NCI-H748 (cell line): ENCODE data around the gene HYLS1.
"Not testable (repeated sequence)": the region's sequence is repeated elsewhere in the genome, so short reads cannot be mapped to it uniquely, and the experiment has no call there.

Source experiments
- DNase-seq: peaks from one replicate; lab custom pipeline; 2025; ENCODE audit not compliant: unreplicated experiment; lab: John Stamatoyannopoulos, UW

The HYLS1 gene

DNA sequence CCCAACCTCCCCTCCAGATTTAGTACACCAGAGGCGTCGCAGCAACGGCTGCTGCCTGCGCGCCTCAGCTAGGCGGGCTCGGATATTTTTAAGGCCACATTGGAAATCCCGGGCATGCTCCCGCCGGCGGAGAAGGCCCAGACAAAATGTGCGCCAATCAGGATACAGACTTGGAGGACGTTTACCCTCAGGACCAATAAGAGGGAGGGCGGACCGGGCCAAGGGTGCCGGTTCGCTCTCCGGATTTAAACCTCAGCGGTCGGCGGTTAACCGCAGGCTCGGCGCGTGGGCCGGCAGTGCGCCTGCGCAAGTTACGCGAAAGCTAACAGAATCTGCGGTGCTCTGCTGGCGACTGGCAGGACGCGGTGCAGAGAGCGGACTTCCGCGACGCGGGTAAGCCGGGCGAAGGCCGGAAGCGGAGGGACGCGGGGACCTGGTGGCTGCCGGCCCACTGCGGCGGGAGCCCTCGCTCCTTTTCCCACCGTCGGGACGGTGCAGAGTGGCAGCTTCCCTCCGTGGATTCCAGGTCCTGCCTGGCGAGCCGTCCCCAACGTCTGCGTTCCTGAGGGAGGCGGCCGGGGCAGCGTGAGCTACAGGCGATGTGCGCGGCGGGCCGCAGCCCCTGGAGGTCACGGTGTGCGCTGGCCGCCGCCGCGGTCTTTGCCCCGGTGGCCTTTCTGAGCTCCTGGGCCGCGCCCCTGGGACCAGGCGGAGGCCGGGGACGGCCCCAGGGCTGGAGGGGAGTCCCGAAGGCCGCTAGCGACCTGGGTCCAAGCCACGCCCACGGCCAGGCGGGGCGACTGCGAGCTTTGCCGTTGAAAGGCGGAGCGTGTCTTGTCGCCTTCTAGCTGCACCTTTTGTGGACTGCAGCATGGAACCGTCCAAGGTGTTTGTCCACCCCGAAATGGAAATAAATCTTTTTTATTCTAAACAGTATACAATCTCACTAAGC lies at the start of gene HYLS1:
HYLS1 (plus strand) TSS at position 296 of the 952 bp plus-strand sequence. CDS start 11,701 bp downstream, outside the sequence.
- DNase-seq: peak; percentile 86

DNA sequence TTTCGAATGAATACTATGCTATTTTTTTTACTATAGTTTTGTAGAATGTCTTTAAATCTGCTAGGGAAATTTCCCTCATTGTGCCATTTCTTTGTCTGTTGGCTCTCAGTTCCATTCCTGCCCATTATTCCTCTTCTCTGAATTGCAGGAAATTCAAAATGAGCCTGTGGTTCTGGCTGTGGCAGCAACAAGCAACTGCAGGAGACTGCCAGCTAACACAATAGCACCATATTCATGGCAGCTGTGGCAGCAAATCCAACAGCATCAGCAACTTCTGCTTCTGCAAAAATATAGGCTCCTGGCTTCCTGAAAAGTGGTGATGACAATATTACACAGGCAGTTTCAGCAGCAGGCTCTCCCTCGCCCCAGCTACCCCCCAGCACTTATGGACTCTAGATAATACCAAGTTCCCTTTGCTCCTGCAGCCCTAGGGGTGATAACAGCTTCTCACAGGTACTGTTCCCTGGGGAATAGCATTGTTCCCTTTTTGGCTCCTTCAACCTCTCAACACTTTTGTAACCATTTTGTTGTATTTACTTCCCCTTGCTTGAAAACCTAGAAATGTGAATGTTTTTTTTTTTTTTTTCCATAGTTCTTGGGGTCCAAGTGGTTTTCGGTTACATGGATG lies 45.0 kb upstream of the HYLS1 start:
- DNase-seq: no peak

- no peak for DNase-seq
Observed at GRCh38 chr11:125846188-125846587, 41.3 kb upstream of the HYLS1 start.

GRCh38 chr11:125857670-125858069 lies 29.8 kb upstream of the HYLS1 start:
- not testable (repeated sequence) for DNase-seq

DNA sequence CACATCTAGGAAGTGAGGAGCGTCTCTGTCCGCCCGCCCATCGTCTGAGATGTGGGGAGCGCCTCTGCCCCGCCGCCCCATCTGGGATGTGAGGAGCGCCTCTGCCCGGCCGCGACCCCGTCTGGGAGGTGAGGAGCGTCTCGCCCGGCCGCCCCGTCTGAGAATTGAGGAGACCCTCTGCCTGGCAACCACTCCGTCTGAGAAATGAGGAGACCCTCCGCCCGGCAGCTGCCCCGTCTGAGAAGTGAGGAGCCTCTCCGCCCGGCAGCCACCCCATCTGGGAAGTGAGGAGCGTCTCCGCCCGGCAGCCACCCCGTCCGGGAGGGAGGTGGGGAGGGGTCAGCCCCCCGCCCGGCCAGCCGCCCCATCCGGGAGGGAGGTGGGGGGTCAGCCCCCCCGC lies 24.7 kb upstream of the HYLS1 start:
- not testable (repeated sequence) for DNase-seq

DNA sequence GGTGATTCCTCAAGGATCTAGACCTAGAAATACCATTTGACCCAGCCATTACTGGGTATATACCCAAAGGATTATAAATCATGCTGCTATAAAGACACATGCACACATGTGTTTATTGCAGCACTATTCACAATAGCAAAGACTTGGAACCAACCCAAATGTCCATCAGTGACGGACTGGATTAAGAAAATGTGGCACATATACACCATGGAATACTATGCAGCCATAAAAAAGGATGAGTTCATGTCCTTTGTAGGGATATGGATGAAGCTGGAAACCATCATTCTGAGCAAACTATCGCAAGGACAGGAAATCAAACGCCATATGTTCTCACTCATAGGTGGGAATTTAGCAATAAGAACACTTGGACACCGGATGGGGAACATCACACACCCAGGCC lies 22.1 kb upstream of the HYLS1 start:
- DNase-seq: not testable (repeated sequence)

DNA sequence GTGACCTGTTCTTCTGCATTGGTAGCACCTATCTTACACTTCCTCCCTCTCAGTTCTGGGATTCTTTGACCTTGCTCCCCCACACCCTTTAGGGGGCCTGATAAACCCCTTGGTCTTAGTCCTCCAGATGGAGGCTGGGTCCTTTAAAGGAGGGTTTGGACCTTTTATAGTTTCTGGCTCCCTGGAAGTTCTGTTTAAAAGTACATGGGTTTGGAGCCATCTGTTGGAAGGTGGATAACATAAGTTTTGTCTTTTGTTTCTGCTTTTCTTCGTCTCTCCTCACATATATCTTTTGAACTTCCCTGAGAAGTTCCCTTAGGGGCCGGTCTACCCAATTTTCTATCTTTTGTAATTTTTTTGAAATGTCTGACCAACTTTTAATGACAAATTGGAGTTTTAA lies 17.9 kb upstream of the HYLS1 start:
- no peak for DNase-seq

DNA sequence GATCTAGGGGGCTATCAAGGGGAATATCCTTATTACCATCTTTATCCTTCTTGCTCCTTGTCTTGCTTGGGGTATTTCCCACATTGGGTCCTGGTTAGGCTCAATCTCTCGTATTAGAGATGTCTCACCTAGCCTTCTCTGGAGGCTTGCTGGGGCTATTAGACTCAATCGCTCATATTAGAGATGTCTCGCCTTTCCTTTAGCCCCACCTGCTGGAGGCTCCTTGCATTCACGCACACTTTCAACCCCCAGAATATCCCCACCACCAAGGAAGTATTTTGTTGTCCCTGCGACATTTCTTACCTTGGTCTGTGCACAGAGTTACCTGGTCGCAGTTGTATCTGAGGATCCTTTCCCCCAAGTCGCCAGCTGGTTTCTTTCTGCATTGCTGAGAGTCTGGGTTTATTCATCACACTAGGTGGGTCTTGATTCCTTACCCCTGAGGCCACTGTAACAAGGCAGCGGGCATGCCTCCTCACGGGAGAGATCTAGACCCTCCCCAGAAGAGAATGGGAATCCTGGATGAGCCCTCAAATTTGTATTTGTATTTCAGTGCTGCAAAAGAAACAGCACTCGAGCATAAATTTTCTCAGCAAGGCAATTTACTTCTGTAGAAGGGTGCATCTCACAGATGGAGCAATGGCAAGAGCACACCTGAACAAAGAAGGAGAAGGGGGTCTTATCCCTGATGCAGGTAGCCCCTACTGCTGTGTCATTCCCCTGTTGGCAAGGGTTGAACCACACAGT lies 15.9 kb upstream of the HYLS1 start:
- DNase-seq: peak; percentile 50

DNA sequence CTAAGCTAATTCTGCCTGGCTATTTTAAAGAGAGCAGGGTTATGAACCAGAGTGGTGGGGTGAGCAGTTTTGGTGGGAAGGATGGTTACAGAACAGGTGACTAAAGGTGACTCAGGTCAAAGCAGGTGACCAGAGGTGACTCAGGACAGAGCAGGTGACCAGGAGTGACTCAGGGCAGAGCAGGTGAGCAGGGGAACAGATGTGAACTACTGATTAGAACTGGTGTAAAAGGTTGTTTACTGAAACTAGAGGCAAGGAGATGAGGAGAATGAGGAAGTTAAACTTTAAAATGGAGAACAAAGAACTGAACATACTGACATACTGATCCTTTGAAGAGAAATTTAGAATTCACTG lies 15.4 kb upstream of the HYLS1 start:
- DNase-seq: no peak

GRCh38 chr11:125873881-125874555 lies 13.4 kb upstream of the HYLS1 start:
- DNase-seq: no peak

DNA sequence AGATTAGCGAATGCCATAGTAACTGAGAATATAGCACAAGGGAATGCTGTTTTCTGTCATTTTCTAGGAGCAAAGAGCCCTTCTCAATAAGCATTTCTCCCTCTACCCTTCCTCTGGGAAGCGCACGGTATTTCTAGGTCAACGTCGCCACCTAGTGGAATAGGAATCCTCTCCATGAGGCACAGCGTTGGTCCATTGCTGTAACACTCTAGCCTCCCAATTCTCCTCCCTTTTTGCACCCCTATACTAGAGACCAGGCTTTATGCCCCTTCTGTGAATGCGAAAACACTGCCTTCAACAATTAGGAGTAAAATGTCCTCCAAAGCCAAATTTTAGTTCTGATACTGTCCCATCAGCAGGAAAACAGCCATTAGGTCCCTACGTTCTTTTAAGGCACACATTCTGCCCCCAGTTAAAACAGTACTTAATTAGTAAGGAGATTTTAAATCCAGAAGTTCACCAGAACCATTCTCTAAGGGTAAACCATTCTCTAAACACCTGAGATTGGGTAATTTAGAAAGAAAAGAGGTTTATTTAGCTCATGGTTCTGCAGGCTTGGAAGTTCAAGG lies 12.8 kb upstream of the HYLS1 start:
- DNase-seq: peak; percentile 58

GRCh38 chr11:125881291-125881690 lies 6.2 kb upstream of the HYLS1 start:
- no peak for DNase-seq

DNA sequence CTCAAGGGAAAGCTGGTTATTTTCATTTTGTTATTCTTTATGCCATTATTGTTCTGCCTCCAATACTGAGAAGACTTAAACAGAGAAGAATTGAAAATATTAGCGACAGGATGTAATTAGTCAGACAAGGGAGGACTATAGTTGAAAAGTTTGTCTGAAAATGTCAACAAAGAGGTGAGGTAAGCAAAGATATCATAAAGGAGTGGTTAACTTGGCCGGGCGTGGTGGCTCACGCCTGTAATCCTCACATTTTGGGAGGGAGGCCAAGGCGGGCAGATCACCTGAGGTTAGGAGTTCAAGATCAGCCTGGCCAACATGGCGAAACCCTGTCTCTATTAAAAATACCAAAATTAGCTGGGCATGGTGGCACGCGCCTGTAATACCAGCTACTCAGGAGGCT lies 4.1 kb upstream of the HYLS1 start:
- DNase-seq: no peak

- DNase-seq: peak; percentile 11
Observed at GRCh38 chr11:125886997-125887372, 483 bp upstream of the HYLS1 start.

GRCh38 chr11:125890447-125891100 lies 3.1 kb downstream of the HYLS1 start:
- DNase-seq: no peak

- DNase-seq: no peak
Observed at GRCh38 chr11:125892071-125892470, 4.6 kb downstream of the HYLS1 start.

- no peak for DNase-seq
Observed at GRCh38 chr11:125892994-125893393, 5.5 kb downstream of the HYLS1 start.

GRCh38 chr11:125901872-125902271 lies 14.4 kb downstream of the HYLS1 start:
- DNase-seq: no peak

DNA sequence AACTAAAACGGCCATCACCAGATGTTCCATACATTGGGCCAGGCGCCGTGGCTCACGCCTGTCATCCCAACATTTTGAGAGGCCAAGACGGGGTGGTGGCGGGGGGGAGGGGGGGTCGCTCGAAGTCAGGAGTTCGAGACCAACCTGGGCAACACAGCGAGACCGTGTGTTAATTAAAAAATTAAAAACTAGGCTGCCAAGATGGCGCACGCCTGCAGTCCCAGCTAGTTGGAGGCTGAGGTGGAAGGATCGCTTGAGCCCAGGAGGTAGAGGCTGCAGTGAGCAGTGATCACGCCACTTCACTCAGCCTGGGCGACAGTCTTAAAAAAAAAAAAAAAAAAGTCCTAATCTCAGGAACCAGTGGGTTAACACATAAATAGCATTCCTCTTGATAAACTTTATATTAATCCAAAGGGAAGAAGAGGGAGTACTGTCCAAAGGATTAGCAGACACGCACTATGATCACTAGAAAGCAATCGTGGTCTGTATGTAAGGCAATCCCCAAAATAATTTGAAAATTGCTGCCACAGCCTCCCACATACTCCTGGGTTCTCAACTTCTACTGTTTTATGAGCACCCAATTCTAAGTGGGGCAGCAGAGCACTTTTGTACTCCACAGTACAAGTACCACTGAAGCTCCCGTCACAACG lies 14.9 kb downstream of the HYLS1 start:
- DNase-seq: peak; percentile 2
